Hematopoietic multipotent progenitor cell (in vitro differentiated cells): Measurements from ENCODE around the gene MT1X. TPM values are rescaled to one million over a fixed set of nuclear protein-coding genes. Genes with fewer than 3 reads are reported as not detected.
"Not testable (repeated sequence)": the region's sequence is repeated elsewhere in the genome, so short reads cannot be mapped to it uniquely, and the experiment has no call there.

Source experiments
- DNase-seq, 3 donors: peaks; one replicate each; pipeline ENCODE4 v3.0.0-alpha.2; 2011 to 2015; ENCODE audit warnings: low read depth in 2 of 3, low spot score in 2 of 3
- total RNA-seq: library from RNA; depleted of rRNA; stranded (reverse); fragments of >200 nt; gene quantifications from one replicate; pipeline ENCODE4 v1.2.3, GENCODE V29; 2012

The MT1X gene
- total RNA-seq, 1 donor = 54.1 TPM

DNA sequence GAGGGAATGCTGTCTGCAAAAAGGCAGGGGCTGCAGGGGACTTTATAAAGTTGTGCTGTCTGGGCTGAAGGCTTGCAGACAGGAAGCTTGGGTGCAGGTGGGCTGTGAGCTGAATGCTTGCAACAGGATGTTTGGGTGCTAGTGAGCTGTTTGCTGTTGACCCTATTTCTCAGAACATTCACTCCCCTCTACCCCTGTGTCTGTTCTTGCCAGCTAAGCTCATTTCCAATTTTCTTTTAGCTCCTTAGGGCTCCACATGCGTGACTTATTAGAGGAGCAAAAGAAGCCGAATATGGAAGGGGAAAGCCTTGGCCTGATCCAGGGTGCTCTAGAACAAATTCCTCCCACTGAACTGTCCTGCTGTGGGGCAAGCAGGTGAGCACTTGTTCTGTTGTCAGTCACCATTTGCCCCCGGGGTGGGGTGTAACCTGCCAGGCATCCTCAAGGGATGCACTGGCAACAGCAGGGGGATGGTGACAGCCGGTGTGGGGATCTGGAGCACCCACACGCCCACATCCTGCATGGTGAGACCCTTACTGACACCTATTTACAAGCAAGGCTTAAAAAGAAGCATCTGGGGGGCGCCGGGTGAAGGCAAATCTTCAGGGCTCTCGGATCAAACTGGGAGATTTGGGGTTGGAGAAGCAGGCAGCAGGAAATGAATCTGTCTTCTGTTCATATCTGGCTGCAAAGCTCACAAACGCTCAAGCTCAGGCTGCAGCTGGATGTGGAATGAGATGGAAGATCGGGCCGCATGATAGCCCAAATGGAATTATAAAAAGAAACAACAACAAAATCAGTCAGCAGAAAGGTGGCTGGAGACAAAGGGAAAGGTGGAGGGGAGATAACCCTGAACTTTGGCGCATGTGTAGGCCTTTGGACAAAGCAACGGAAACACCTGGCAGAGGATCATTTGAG is 26.5 kb downstream of the MT1X start:
- DNase-seq = no peak

DNA sequence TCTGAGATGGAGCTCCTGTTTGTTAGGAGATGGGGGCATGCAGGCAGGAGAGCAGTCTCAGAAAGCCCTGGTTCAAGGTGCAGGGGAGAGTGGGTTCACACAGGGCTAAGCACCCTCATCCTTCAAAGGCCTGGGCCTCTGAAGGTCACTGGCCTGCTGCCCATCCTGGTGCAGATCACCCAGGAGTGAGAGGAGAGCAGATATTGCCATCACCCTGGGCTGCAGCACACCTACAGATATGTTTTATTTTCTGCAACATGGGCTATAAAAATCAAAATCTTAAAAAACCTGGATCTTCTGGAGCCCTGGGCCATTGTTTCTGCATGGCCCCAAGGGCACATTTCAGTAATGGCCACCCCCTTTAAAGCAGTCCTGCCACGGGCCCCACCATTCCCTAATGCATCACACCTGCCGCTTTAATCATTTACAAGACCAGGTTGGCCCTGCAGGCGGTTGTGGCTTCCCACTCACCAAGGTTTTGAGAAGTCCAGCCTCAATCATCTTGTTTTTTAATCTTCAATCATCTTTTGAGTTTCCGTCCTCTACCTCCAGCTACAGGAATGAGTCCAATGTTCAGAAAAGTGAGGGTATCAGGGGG is 27.3 kb downstream of the MT1X start:
- DNase-seq = no peak

DNA sequence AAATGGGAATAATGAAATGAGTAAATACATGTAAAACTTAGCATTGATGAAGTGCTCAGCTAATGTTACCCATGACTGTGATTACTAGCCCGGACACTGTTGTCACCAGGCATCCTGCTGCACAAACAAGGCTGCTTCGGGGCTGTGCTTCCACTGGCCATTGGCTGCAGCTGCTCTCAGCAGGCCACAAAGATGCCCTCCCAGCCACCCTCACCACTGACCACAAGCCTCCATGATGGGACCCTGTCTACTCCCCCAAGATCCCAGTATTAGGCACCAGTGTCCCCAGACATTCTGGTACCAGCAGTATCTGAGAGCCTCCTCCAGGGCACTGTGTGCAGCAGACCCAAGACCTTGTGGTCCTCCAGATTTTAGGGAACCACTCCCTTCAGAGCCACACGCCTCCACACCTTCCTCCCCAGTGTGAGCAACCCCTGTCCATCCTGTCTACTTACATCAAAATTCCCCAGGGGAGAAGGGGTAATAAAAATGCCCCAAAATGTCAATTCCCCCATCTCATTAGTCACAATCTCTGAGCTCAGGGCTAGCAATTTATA is 28.0 kb downstream of the MT1X start:
- DNase-seq = no peak

DNA sequence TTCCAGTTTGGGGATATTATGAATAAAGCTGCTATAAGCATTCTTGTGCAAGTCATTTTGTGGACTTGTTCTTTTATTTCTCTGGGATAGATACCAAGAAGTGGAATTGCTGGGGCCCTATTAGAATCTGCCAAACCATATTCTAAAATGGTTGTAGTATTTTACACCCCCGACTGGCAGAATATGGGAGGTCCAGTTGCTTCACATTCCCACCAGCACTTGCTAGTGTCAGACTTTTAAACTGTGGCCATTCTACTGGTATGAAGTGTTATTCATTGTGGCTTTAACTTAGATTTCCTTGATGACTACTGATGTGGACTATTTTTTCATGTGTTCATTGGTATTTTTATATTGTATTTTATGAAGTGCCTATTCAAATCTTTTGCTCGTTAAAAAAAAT is 29.6 kb downstream of the MT1X start:
- DNase-seq = no peak

DNA sequence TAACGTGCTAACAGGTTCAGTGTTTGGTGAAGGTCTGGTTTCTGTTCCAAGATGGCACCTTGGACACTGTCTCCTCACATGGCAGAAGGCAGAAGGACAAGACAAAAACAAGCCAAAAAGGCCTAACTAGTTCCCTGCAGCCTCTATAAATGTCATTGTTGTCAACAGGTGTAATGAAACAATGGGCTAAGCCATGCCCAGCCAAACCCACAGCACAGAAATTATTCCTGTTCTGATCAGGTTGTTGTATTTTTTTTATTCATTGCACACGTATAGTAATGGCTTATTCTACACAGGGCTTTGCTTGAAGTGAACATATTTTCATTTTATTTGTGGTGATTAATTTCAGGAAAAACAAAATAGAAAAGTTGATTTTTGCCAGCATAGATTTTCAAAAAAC is 31.5 kb downstream of the MT1X start:
- DNase-seq = no peak

DNA sequence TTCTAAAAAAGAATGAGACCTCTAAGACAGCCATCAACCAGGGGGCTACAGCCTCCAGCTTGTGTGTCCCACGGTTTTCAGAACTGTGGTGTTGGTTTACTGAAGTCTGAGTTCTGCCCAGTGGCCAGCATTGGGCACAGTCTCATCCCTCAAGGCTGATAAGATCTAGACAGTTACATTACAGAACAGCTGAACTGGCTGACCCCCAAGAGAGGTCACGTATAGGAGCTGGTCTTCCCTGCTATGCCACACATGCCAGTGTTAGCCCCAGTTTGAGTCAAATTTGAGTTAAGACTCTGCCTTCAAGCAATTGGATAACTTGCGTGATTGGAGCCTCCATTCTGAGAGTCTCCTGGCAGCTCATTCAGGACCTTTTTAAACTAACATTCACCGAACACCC is 32.9 kb downstream of the MT1X start:
- no peak for DNase-seq

DNA sequence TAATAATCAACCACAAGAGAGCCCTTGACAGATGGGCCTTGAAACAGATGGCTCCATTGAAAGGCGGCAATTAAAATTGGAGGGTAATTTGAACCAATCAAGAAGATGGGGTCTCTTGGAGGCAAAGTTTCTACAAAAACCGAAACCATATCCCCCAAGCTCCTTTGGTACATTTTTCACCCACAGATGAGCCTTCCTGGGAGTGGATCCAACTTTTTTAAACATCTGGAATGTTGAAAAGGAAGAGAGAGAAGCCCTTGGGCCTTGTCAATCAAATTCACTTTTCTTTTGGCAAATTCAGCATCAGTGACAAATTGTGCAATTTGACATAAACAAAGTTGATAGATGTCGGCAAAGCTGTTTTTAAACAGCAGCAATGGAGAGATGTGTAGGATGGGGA is 34.5 kb downstream of the MT1X start:
- no peak for DNase-seq

DNA sequence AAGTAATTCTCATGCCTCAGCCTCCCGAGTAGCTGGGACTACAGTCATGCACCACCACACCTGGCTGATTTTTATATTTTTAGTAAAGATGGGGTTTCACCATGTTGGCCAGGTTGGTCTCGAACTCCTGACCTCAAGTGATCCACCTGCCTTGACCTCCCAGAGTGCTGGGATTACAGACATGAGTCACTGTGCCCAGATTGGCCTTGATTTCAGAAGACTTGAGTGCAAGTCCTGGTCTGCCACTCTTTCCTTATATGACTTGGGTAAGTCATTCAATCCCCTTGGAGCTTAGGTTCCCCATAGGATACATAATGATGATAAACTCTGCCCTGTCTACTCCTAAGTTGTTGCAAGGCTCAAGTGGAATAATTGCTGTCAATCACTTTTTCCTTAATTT is 35.3 kb downstream of the MT1X start:
- DNase-seq = not testable (repeated sequence)

DNA sequence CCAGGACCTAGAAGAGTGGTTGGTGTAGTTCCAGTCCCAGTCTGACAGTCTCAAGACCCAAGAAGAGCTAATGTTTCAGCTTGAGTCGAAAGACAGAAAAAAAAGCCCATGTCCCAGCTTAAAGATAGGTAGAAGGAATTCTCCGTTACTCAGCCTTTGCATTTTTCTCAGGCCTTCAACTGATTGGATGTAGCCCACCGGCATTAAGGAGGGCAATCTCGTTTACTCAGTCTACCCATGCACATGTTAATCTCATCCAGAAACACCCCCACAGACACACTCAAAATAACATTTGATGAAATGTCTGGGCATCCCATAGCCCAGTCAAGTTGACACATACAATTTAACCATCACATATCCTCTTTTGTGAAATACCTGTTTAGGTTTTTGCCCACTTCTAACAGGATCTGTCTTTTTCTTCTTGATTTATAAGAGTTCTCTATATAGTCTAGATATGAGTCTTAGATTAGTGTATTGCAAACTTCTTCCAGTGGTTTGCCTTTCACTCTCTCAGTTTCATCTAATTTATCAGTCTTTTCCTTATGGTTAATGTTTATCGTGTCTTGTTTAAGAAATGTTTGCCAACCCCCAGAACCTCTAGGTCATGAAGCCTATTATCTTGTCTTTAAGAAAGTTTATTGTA is 40.1 kb downstream of the MT1X start:
- no peak for DNase-seq

DNA sequence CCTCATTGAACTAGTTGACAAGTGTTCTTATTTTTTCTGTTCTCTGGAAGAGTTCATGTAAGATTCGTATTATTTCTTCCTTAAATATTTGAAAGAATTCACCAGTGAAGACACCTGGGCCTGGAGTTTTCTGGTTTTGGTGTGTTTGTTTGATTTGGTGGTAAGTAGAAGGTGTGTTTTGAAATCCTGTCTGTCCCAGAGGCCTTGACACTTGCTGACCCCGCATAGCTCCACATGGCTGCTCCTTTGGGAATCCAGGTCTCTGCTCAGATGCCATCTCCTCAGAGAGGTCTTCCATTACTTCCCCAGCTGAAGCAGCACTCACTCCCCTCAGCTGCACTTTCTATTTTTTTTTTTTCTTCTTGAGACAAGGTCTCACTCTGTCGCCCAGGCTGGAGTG is 41.9 kb downstream of the MT1X start:
- DNase-seq = no peak

DNA sequence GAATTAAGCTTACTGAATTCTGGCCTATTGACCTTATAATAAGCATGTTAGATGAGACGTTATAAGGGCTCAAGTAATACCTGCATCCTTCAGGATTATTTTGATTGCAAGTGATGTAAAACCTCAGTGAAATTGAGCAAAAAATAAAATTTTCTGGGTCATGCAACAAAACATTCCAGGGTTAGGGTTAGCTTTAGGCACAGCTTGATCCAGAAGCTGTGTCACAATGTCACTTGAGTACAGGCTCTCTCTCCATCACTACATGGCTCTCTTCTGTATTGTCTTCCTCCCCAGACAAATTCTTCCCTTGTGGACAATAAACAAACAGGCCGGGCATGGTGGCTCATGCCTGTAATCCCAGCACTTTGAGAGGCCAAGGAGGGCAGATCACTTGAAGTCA is 44.0 kb downstream of the MT1X start:
- DNase-seq = no peak

DNA sequence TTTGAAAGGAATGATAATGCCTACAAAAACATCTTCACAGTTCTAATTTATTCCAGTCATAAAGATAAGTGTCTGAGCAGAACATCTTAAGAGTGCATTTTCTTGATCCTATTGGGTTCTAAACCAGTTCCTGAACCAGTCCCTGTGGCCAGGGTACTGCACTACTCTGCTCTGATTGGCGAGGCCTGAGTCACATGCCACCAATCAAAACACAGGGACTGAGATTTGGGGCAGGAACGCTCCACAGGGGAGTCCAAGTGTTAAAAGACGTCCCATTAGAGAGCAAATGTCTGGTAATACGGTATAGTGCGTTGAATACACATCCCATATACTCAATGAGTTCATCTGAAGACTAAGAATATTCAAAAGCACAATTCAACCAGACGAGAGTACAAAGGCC is 44.7 kb downstream of the MT1X start:
- no peak for DNase-seq

DNA sequence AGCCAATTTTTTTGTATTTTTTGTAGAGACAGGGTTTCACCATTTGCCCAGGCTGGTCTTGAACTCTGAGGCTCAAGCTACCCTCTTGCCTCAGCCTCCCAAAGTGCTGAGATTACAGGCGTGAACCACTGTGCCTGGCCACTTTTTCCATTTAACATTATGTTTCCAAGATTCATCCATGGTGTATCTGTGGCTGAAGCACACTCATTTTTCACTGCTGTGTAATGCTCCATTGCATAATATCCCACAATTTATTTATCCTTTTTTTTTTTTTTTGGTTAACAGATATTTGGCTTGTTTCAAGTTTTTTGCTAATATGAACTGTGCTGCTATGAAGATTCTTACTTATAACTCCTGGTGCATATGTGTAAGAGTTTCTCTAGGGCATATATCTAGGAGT is 45.8 kb downstream of the MT1X start:
- DNase-seq = no peak

DNA sequence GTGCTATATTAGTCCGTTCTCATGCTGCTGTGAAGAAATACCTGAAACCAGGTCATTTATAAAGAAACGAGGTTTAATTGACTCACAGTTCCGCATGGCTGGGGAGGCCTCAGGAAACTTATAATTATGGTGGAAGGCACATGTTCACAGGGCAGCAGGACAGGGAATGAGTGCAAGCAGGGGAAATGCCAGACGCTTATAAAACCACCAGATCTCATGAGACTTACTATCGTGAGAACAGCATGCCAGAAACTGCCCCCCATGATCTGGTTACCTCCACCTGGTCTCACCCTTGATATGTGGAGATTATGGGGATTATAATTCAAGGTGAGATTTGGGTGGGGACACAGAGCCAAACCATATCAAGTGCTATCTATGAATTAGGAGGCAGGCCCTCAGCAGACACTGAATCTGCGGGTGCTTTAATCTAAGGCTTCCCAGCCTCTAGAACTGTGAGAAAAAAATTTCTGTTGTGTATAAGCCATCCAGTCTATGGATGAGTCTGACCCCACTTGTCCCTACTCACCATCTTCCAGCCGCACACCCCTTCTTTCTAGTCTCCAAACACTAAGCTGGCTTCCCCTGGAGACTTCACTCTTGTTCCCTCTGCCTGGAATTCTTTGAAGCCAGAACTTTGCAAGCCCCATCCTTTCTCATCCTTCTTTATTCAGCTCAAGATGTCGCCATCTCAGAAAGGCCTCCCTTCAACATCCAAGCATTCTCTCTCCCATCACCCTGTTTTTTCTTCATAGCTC is 46.9 kb downstream of the MT1X start:
- DNase-seq = peak in 2 of 3 donors; percentile 9 to 42

DNA sequence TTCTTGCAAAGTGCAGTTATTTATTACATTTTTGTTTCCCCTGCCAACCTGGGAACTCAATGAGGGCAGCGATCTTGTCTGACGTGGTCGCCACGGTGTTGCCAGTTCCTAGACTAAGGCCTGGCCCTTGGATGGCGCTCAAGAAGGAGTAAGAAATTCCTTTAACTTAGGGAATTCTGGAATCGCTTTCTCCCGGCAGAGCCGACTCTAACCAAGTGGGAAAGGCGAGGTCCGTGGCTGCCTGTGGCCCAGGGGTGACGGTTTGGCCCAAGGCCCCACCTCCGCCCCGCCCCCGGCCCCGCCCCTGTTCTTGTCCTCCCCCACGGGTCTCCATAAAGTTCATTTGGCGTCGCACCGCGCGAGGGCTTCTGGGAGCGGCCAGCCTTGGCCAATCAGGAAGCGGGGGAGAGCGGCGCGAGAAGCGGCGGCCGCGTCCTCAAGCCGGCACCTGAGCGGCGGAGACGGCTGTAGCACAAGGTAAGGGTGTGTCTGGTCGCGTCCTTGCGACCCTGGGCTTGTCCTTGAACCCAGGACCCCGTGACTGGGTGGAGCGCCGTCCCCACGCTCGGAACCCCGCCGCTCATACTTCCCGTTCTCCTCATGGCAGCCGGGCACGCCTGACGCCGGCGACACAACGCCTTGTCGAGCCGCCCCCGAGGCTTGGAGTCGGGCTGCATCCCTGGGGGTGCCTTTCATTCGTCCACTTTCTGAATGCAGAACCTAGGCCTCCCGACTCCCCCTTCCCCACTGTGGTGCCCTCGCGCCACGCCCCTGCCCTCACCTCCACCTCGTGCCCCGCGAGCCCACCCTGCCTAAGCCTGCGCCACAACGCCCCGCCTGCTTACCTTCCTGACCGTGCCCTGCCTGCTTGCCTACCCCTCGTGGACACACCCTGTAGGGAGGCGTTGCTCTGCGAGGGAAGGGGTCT is 47.7 kb downstream of the MT1X start, which contains the start of gene NUP93:
NUP93 (plus strand) TSS at position 395 of the 928 bp plus-strand sequence. CDS start 18,119 bp downstream, outside the sequence.
- DNase-seq = peak; percentile 72 to 94 (median 91)

DNA sequence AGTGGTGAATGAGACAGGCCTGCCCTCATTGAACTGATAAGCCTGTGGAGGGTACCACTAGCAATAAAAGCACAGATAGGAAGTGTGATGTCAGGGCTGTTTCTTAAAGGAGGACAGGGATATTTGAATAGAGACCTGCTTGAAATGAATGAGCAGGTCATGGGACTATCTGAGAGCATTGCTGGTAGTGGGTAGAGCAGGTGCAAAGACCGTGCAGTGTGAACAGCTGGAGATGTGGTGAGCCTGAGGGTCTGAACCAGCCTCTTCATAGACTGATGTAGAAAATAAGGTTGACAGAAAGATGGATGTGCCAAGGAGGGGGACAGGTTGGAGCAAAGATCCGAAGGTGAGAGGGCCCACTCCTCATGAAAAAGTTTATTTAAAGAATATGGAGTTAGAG is 50.1 kb downstream of the MT1X start:
- DNase-seq = no peak

DNA sequence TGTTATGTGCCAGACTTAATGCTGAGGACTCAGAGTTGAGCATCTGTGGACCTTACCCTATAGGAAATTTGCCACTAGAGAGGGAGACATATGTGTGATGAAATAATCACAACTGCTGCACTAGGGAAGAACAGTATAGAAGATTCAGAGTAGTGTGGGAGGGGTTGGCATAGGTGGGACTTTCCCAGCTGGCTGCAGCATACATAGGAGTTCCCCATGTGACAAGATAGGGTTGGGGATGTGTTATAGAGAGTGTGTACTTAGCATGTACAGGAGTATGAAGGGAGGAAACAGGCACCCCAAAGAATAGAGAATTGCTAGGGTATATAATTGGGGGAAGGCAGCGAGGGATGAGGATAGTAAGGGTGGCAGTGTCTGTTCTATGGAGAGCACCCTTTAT is 50.6 kb downstream of the MT1X start:
- DNase-seq = no peak
